HEK293 (cell line): ENCODE data around the gene NUDT22.

ENCODE experiments used
- CTCF ChIA-PET: fragments of 350-600 bp; formaldehyde crosslinking; extraction: SDS; loops from one replicate; lab custom pipeline; 2021; ENCODE audit warnings: antibody characterized with exemption; lab: Yijun Ruan, JAX
- POLR2A ChIA-PET: fragments of 300-600 bp; formaldehyde crosslinking; extraction: SDS; loops from one replicate; lab custom pipeline; 2020; ENCODE audit warnings: antibody characterized with exemption, inconsistent platforms; lab: Yijun Ruan, JAX
- H3K27ac ChIP-seq: fragments of 200-500 bp; sonication (Bioruptor generic); 2 replicates; pipeline ENCODE4 v1.5.1; 2014; ENCODE audit warnings: low read depth, low read length, control low read depth, inconsistent platforms; ENCODE audit errors: extremely low read depth
- H3K36me3 ChIP-seq, 2 experiments: fragments of 200-500 bp in 1 of 2; sonication (Bioruptor generic) in 1 of 2; 1 replicate in 1 of 2; 2 replicates in 1 of 2; pipeline ENCODE4 v1.5.1; 2014 to 2017; ENCODE audit warnings: inconsistent platforms in 2 of 2, low read length in 2 of 2; ENCODE audit not compliant: control insufficient read depth in 2 of 2, insufficient read depth in 1 of 2
- H3K4me1 ChIP-seq: fragments of 200-500 bp; sonication (Bioruptor generic); 2 replicates; pipeline ENCODE4 v1.5.1; 2014; ENCODE audit warnings: mild to moderate bottlenecking, low read length, inconsistent platforms; ENCODE audit not compliant: control insufficient read depth, insufficient read depth
- H3K4me3 ChIP-seq: 2 replicates; pipeline ENCODE4 v1.5.1; 2011; ENCODE audit warnings: low read depth, mild to moderate bottlenecking, control low read depth, low read length, moderate library complexity
- H3K9me3 ChIP-seq: fragments of 200-500 bp; sonication (Bioruptor generic); 2 replicates; pipeline ENCODE4 v1.5.1; 2014; ENCODE audit warnings: low read depth, low read length, inconsistent platforms; ENCODE audit not compliant: control insufficient read depth, insufficient read depth
- GLI2 ChIP-seq: fragments of 450-650 bp; formaldehyde crosslinking; IDR thresholded peaks from 2 replicates; pipeline ENCODE4; 2017; ENCODE audit warnings: missing biosample characterization, missing genetic modification characterization, low read depth, borderline replicate concordance
- IKZF3 ChIP-seq: fragments of 450-650 bp; IDR thresholded peaks from 2 replicates; pipeline ENCODE4 v1.5.0; 2018; ENCODE audit warnings: missing biosample characterization, mild to moderate bottlenecking, missing genetic modification characterization, moderate library complexity
- SETDB1 ChIP-seq: IDR thresholded peaks from one replicate; pipeline ENCODE4 v1.6.1; 2017; ENCODE audit warnings: mild to moderate bottlenecking, low read length, moderate library complexity, mixed read lengths; ENCODE audit not compliant: insufficient read length
- YY2 ChIP-seq: fragments of 450-650 bp; formaldehyde crosslinking; IDR thresholded peaks from 2 replicates; pipeline ENCODE4 v1.5.1; 2016; ENCODE audit warnings: missing biosample characterization, missing genetic modification characterization
- ZBTB17 ChIP-seq: fragments of 450-650 bp; formaldehyde crosslinking; IDR thresholded peaks from 2 replicates; pipeline ENCODE4 v1.5.1; 2016; ENCODE audit warnings: missing biosample characterization, missing genetic modification characterization
- ZBTB49 ChIP-seq: fragments of 450-650 bp; formaldehyde crosslinking; IDR thresholded peaks from 2 replicates; pipeline ENCODE4 v1.5.1; 2016; ENCODE audit warnings: missing biosample characterization, missing genetic modification characterization, low read depth
- ZNF174 ChIP-seq: fragments of 450-650 bp; formaldehyde crosslinking; IDR thresholded peaks from 2 replicates; pipeline ENCODE4 v1.5.0; 2017; ENCODE audit warnings: missing biosample characterization, mild to moderate bottlenecking, missing genetic modification characterization
- ZNF223 ChIP-seq: fragments of 450-650 bp; formaldehyde crosslinking; IDR thresholded peaks from 2 replicates; pipeline ENCODE4 v1.5.1; 2016; ENCODE audit warnings: missing biosample characterization, missing genetic modification characterization
- ZNF280C ChIP-seq: fragments of 450-650 bp; formaldehyde crosslinking; IDR thresholded peaks from 2 replicates; pipeline ENCODE4 v1.5.1; 2016; ENCODE audit warnings: missing biosample characterization, missing genetic modification characterization
- ZNF362 ChIP-seq: fragments of 450-650 bp; formaldehyde crosslinking; IDR thresholded peaks from 2 replicates; pipeline ENCODE4 v1.5.1; 2016; ENCODE audit warnings: missing biosample characterization, missing genetic modification characterization
- ZNF391 ChIP-seq: fragments of 450-650 bp; formaldehyde crosslinking; IDR thresholded peaks from 2 replicates; pipeline ENCODE4 v1.5.1; 2016; ENCODE audit warnings: low read depth, missing biosample characterization, missing genetic modification characterization, borderline replicate concordance
- ZNF555 ChIP-seq: fragments of 450-650 bp; formaldehyde crosslinking; conservative IDR thresholded peaks from 2 replicates; pipeline ENCODE4 v1.5.1; 2017; ENCODE audit warnings: missing biosample characterization, mild to moderate bottlenecking, missing genetic modification characterization, inconsistent platforms
- ZNF677 ChIP-seq: fragments of 450-650 bp; IDR thresholded peaks from 2 replicates; pipeline ENCODE4 v1.5.0; 2018; ENCODE audit warnings: missing biosample characterization, mild to moderate bottlenecking, missing genetic modification characterization, moderate library complexity
- ZNF692 ChIP-seq: fragments of 450-650 bp; formaldehyde crosslinking; IDR thresholded peaks from 2 replicates; pipeline ENCODE4 v1.5.1; 2016; ENCODE audit warnings: missing biosample characterization, missing genetic modification characterization
- ZNF843 ChIP-seq: fragments of 450-650 bp; formaldehyde crosslinking; IDR thresholded peaks from 2 replicates; pipeline ENCODE4 v1.5.1; 2016; ENCODE audit warnings: missing biosample characterization, missing genetic modification characterization

NUDT22 gene

GRCh38 chr11:64220798-64221197 lies 5.3 kb upstream of the NUDT22 start:
- no peaks in the 10 kb centered on the region for H3K9me3 ChIP-seq
- peaks cover 3% of the 10 kb centered on the region; the same call in 1 of the 2 replicates for H3K4me1 ChIP-seq
- peaks cover 0 to 26% of the 10 kb centered on the region in 2 experiments; a peak in 1 of 3 replicates for H3K36me3 ChIP-seq
- CTCF ChIA-PET = interaction anchor here (0.6 kb wide), 1 partner anchor 12 kb away, joined by 3 read pairs; no protein-coding TSS in a partner anchor
- POLR2A ChIA-PET = no interaction called here
- no peak overlapping the region for H3K27ac ChIP-seq
- TF ChIP-seq GLI2 (no peak), YY2 (tag by site-specific recombination) (no peak), ZNF174 (tag by site-specific recombination) (no peak), ZNF692 (tag by site-specific recombination) (no peak), SETDB1 (no peak), ZBTB17 (no peak), ZNF280C (tag by site-specific recombination) (no peak), ZNF555 (tag by site-specific recombination) (no peak), ZNF391 (tag by site-specific recombination) (no peak), ZBTB49 (no peak), ZNF843 (no peak), ZNF677 (no peak)
- no peak overlapping the region for H3K4me3 ChIP-seq

- H3K36me3 ChIP-seq = peaks cover 0 to 26% of the 10 kb centered on the region in 2 experiments; a peak in 1 of 3 replicates
- H3K27ac ChIP-seq = no peak overlapping the region
- ChIA-PET POLR2A (interaction anchor here (1.0 to 2.1 kb wide), 4 partner anchors 12 to 37 kb away, joined by 4 to 7 read pairs (median 6); partner anchors contain the start of gene STIP1), CTCF (interaction anchor here (0.6 to 1.7 kb wide), 2 partner anchors 18 to 24 kb away, joined by 3 to 4 read pairs; no protein-coding TSS in a partner anchor)
- TF ChIP-seq ZNF223 (tag by site-specific recombination) = no peak
- TF ChIP-seq ZNF362 (tag by site-specific recombination) = no peak
- no peak for TF ChIP-seq IKZF3 (tag by site-specific recombination)
- no peaks in the 10 kb centered on the region for H3K9me3 ChIP-seq
- H3K4me3 ChIP-seq = no peak overlapping the region
- peaks cover 3% of the 10 kb centered on the region; the same call in 1 of the 2 replicates for H3K4me1 ChIP-seq
These were observed 3.4 kb upstream of the NUDT22 start for GRCh38 chr11:64222651-64223000.
